SW 1271 (cell line): ENCODE data around the gene PRKD2.
"Not testable (repeated sequence)": the region's sequence is repeated elsewhere in the genome, so short reads cannot be mapped to it uniquely, and the experiment has no call there.

Source experiments
- DNase-seq, 2 experiments: peaks; one replicate each; lab custom pipeline; 2025; lab: John Stamatoyannopoulos, UW

Gene PRKD2

DNA sequence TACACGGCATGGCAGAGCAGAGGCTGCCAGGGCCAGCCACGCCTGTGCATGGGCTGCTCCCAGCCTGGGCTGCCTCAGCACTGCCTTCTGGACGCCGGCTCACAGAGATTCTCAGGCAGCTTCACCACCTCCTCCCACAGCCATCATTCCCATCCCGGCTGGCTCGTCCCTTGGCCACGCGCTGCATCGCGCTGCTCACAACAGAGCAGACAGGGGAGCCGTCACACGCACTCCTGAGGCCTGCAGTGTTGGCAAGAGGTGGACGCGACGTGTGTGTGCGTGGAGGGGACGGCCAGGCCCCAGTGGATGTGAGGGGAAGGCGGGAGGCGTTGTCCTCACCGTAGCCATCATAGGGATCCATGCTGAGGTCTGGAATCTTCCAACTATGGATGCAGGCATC lies 7.6 kb upstream of the PRKD2 start:
- DNase-seq, result no peak

DNA sequence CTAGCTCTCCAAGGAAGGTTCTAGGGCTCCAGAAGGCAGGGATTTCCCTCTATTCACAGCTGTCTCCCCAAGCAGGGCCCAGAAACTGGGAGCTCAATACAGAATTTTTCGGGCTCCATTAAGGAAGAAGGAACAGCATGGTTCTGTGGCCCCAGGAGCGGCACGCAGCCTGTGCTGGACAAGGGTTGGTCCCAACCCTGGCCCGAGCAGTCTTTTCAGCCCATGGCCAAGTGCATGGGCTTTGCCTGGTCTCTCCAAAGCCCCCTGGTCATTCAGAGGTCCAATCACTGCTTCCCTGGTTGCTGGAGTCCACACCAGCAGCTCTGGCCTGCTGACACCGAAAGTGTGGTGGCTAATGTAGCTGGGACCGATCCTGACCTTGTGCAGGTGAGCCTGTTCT lies 6.6 kb upstream of the PRKD2 start:
- no peak for DNase-seq

DNA sequence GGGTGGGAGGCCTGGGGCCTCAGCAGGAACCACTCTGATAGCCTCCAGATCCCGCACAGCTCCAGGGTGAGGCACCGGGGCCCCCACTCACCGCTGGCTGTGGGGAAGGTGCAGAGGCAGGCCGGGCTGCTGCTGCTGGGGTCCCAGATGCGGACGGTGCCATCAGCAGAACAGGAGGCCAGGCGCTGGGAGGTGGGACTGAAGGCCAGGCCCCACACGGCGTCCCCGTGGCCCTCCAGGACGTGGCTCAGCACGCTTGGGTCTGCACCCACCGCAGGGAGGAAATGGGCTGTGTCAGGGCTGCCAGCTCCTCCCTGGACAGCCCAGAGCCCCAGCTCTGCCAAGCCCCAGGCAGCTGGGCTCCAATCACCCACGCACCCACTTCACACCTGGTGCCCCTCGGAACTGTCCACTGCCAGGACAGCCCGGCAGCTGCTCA lies 6.1 kb upstream of the PRKD2 start:
- DNase-seq, result no peak

- no peak for DNase-seq
Measured at GRCh38 chr19:46722421-46723022, 5.6 kb upstream of the PRKD2 start.

- DNase-seq, result no peak
Measured at GRCh38 chr19:46722004-46722380, 5.1 kb upstream of the PRKD2 start.

- DNase-seq, result no peak
Measured at GRCh38 chr19:46721269-46722003, 4.5 kb upstream of the PRKD2 start.

DNA sequence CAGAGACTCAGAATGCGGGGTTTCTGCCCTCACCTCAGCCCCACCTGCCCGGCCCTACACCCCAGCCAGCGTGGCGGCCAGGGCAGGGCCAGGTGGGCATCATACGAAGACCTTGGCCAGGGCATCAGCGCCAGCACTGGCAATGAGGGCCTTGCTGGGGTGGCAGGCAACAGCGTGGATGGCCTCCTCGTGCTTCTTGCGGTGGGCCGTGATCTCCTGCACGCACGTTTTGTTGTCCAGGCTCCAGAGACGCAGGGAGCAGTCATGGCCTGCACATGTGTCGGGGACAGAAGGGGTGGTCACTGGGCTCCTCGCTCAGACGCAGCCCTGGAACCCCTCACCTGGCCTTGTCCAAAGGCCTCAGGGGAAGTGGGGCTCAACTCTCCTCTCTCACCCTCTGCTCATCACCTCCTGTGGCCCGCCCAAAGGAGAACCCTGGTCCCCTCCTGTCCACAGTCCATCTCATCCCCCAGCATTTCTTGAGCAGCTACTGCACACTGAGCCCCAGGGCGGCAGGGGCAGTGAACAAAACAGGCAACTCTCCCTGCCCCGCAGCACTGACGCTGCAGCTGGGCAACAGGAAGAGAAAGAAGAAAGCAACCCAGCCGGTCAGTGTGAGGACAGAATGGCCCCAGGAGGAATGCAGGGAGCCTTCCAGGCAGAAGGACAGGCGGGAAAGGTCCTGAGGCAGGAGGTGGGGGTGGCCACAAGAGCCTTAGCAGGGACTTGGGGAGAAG lies 3.8 kb upstream of the PRKD2 start:
- no peak for DNase-seq

DNA sequence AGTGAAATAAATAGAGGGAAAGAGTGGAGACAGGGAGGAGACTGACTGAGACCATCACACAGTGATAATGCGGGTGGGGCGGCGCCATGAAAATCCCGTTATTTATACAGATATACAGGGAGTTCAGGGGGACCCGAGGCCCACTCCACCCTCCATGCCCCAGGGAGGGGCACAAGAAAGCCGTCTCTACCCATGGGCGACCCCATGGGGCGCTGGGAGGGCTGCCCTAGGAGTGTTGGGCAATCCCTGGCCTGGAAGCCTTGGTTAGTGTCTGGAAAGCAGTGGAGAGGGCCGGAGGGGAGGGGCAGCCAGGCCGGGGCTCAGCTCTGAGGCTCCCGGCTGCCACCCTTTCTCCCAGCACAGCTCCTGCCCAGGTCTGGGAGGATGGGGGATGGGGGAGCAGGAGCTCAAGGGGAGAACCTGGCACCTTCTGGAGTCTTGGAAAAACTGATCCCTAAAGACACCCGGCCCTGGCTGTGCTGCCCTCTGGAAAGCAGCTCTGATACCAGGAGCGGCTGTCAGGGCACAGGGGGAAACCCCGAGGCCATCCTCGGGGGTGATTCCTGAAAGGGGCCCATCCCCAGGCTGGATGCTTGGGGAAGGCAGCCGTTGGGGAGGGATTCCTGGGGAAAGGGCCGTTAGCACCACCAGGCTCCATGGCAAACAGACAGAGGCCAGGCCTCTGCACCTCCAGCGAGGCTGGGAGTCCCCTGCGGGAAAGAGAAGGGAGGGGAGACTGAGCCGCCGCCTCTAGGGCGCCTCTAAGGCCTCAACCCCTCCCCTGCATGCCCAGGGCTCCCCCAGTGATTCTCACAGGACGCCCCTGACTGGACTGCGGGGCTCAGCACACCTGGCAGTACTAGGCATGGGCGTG lies 3.0 kb upstream of the PRKD2 start:
- no peak for DNase-seq

- DNase-seq, result no peak
Measured at GRCh38 chr19:46718934-46719622, 2.2 kb upstream of the PRKD2 start.

DNA sequence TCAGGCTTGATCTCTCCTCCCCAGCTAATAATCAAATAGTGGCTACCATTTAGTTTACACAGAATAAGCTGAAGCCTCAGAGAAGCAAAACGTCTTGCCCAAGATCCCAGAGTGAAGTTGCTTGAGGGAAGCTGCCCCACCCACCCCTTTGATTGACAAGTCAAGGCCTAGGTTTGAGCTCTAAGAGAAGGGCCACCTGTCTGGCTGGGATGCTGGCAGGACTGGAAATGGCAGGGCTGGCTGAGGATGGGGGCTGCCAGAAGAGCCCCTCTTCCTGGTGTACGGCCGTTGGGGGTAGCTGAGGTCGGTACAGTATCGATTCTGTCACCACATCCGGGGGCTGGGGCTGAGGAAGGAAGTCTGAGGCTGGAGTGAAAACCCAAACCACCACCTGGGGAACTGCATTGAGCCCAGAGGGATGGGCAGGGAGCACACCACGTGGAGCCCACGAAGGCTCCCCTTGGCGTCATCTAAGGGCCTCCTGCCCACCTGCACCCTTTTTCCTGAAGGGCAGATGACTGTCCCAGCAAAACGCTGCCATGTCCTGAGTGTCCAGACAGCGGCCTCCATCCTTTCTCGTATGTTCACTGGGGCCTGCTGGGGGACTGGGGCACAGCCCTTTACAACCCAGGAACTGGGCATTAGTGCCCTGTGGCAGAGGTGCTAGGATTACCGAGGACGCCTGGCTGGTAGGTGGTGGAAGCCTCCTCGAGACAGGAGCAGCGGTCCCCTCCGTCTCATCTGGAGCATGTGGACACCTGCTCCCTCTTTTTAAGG lies 1.4 kb upstream of the PRKD2 start:
- DNase-seq, result peak in 1 of 2 experiments; percentile 20

DNA sequence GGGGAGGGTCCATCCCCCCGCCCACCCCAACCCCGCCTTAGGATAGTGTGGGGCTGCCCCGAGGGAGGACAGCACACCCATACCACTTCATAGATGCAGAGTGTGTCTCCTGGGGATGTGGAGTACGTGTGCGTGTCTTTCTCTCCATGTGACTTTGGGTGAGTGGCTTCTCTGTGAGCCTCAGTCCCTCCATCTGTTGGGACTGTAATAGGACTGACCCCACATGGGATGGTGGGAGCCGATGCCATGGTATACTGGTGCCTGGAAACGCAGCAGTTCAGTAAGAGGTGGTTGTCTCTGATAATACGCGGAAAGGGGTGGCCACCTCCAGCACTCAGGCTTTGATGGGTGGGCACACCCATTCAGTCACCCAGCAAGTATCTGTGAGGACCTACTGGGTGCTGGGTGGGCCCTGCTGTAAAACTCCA lies 816 bp upstream of the PRKD2 start:
- no peak for DNase-seq

- DNase-seq, result no peak
Measured at GRCh38 chr19:46716672-46717033, 261 bp downstream of the PRKD2 start.

- DNase-seq, result no peak
Measured at GRCh38 chr19:46715975-46716671, 791 bp downstream of the PRKD2 start.

DNA sequence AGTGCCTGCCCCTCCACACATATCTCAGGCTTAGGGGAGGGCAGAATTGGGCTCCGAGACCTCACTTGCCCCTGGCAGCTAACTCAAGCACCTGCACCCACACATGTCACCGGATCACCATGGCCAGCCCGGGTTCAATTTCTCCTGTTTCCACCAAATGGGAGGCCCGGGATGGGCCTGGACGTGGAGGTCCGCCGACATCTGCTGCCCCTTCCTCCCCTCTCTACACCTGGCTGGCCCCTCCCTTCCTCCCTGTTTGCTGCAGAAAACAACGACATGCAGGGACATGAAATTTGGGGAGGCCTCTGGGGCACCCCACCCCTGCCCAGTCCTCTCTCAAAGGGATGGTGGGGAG lies 1.3 kb downstream of the PRKD2 start:
- no peak for DNase-seq

DNA sequence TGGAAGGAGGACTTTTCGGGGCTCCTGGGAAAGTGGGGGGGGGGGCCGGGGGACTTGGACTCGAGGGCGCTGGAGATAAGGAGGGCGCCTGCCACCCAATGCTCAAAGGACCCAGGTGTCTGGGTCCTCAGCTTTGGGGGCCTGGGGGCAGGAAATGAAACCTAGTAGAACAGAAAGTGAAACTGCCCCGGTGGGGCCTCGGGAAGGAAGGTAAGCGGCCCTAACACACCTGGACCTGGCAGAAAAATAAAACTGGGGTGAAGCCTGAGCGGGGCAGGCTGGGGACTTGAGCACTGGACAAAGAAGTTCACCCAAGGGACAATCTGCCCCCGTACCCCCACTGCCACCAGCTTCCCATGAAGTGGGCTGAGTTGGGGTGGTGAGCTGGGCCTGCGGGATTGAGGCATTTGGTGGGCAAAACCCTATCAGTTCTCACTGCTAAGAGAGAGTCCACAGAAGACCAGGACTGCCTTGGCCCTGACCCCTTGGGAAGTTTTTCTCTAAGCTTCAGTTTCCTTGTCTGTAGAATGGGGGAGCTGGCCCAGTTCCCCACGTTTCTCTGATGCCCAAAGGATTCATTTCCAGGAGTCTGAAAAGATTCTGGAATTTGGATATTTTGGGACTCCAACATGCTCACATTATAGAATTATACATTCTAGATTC lies 2.3 kb downstream of the PRKD2 start:
- DNase-seq, result peak; percentile 47 to 67

GRCh38 chr19:46713781-46714443 lies 3.0 kb downstream of the PRKD2 start:
- peak in 1 of 2 experiments; percentile 74 for DNase-seq

- DNase-seq, result not testable (repeated sequence)
Measured at GRCh38 chr19:46712768-46713338, 4.1 kb downstream of the PRKD2 start.

DNA sequence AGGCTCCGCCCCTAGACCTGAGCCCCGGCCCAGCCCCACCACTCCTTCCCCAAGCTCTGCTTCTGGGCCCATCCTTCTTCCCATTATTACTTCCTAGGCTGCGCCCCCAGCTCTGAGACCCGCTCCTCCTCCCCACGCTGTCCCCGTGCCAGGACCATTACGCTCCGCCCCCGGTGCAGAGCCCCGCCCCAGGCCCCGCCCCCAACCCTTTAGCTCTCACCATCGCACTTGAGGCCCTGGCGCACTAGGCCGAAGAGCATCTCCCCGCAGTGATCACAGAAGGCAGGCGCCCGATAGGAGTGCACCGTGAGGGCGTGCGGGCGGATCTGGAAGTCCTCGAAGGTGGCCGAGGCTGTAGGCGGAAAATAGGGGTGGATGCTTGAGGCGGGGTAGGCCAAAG lies 6.2 kb downstream of the PRKD2 start:
- no peak for DNase-seq
